Measurements from ENCODE around the gene HIGD1B. TPM values are rescaled to one million over a fixed set of nuclear protein-coding genes. Genes with fewer than 3 reads are reported as not detected.
A peak's percentile ranks its signal among the peaks of the same experiment; 100 is the strongest.

The HIGD1B gene
- total and polyA plus RNA-seq, 2 of the 13 experiments (the other 11 are each of a cell fraction or from before 2014, with no cell fraction given) = not detected

- no peak for TF ChIP-seq HNRNPUL1 (IDR thresholded peaks at IDR 0.05; ENCODE audit: low read depth, low read length)
- peak; percentile 99; the same call in 1 of the 2 replicates for TF ChIP-seq HDAC6 (IDR thresholded peaks at IDR 0.05; ENCODE audit: low read depth, low read length)
- TF ChIP-seq NFATC3 (CRISPR knock-in tag; IDR thresholded peaks at IDR 0.05) = no peak; the same call in 1 of the 2 replicates
- peak; percentile 100 for TF ChIP-seq ZNF572 (CRISPR knock-in tag; IDR thresholded peaks at IDR 0.05)
- peak; percentile 59; the same call in 1 of the 2 replicates for TF ChIP-seq ZNF777 (CRISPR knock-in tag; IDR thresholded peaks at IDR 0.05)
- no peak; the same call in none of the 2 replicates for TF ChIP-seq KLF12 (CRISPR knock-in tag; IDR thresholded peaks at IDR 0.05; ENCODE audit: borderline replicate concordance)
- TF ChIP-seq ZNF713 (CRISPR knock-in tag; IDR thresholded peaks at IDR 0.05) = peak; percentile 46
- TF ChIP-seq TAF1 (CRISPR knock-in tag; IDR thresholded peaks at IDR 0.05) = peak; percentile 88
- TF ChIP-seq ZNF274 (CRISPR knock-in tag; IDR thresholded peaks at IDR 0.05) = peak; percentile 90
- TF ChIP-seq ZFP90 (CRISPR knock-in tag; IDR thresholded peaks at IDR 0.05; ENCODE audit: borderline replicate concordance) = no peak
- no peak; the same call in 1 of the 2 replicates for TF ChIP-seq TFAP4 (IDR thresholded peaks at IDR 0.05; ENCODE audit: borderline replicate concordance, low read depth)
- TF ChIP-seq ZBTB46 (CRISPR knock-in tag; IDR thresholded peaks at IDR 0.05; ENCODE audit: borderline replicate concordance) = peak; percentile 93; the same call in 1 of the 2 replicates
- TF ChIP-seq CEBPZ (IDR thresholded peaks at IDR 0.05; ENCODE audit: low read length) = no peak
- peak; percentile 97 for TF ChIP-seq NRL (CRISPR knock-in tag; IDR thresholded peaks at IDR 0.05; ENCODE audit: borderline replicate concordance)
- no peak; the same call in 1 of the 2 replicates for TF ChIP-seq ZNF570 (CRISPR knock-in tag; IDR thresholded peaks at IDR 0.05; ENCODE audit: borderline replicate concordance)
- no peak for TF ChIP-seq MAFG (CRISPR knock-in tag; IDR thresholded peaks at IDR 0.05)
- TF ChIP-seq, protein P1, sequence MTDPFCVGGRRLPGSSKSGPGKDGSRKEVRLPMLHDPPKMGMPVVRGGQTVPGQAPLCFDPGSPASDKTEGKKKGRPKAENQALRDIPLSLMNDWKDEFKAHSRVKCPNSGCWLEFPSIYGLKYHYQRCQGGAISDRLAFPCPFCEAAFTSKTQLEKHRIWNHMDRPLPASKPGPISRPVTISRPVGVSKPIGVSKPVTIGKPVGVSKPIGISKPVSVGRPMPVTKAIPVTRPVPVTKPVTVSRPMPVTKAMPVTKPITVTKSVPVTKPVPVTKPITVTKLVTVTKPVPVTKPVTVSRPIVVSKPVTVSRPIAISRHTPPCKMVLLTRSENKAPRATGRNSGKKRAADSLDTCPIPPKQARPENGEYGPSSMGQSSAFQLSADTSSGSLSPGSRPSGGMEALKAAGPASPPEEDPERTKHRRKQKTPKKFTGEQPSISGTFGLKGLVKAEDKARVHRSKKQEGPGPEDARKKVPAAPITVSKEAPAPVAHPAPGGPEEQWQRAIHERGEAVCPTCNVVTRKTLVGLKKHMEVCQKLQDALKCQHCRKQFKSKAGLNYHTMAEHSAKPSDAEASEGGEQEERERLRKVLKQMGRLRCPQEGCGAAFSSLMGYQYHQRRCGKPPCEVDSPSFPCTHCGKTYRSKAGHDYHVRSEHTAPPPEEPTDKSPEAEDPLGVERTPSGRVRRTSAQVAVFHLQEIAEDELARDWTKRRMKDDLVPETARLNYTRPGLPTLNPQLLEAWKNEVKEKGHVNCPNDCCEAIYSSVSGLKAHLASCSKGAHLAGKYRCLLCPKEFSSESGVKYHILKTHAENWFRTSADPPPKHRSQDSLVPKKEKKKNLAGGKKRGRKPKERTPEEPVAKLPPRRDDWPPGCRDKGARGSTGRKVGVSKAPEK (CRISPR knock-in tag; IDR thresholded peaks at IDR 0.05; ENCODE audit: borderline replicate concordance) = no peak
- TF ChIP-seq ZNF549 (CRISPR knock-in tag; IDR thresholded peaks at IDR 0.05) = no peak
- peak; percentile 67; the same call in 1 of the 2 replicates for TF ChIP-seq NCOR1 (IDR thresholded peaks at IDR 0.05; ENCODE audit: borderline replicate concordance, low read length)
These were observed 51.5 kb downstream of the HIGD1B start, which contains the start of gene EFTUD2 (continued) for GRCh38 chr17:44899074-44899782.

All from HepG2 (cell line).